Measurements from ENCODE around the gene FLT3.

DNA sequence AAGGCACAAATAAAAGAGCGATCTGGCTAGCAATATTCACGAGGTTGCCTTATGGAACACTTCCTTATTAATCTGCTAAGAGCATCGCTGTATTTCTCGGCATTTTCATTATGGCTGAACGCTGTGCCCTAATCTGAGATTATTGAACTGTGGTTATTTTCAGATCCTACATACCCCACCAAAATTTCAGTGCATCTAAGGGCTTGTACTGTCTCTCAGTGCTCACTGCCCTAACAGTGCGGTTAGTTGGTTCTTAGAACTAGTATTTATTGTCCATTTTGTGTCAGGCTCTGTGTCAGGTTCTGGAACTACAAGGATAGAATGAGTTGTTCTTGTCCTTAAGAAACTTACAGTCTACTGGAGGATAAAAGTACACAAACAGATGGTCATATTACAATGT, 51.6 kb downstream of the FLT3 start:
- TF ChIP-seq, protein P1, sequence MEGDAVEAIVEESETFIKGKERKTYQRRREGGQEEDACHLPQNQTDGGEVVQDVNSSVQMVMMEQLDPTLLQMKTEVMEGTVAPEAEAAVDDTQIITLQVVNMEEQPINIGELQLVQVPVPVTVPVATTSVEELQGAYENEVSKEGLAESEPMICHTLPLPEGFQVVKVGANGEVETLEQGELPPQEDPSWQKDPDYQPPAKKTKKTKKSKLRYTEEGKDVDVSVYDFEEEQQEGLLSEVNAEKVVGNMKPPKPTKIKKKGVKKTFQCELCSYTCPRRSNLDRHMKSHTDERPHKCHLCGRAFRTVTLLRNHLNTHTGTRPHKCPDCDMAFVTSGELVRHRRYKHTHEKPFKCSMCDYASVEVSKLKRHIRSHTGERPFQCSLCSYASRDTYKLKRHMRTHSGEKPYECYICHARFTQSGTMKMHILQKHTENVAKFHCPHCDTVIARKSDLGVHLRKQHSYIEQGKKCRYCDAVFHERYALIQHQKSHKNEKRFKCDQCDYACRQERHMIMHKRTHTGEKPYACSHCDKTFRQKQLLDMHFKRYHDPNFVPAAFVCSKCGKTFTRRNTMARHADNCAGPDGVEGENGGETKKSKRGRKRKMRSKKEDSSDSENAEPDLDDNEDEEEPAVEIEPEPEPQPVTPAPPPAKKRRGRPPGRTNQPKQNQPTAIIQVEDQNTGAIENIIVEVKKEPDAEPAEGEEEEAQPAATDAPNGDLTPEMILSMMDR (IDR thresholded peaks at IDR 0.05): no peak
- TF ChIP-seq POLR2A (IDR thresholded peaks at IDR 0.05) (no peak), POLR2AphosphoS5 (IDR thresholded peaks at IDR 0.05) (no peak)
